HG03571 (cell line): Measurements from ENCODE around the gene ZNF333.

Experiments
- ATAC-seq: cut with Tn5 transposase; IDR thresholded peaks from one replicate; pipeline ENCODE4 v1.9.1; 2021; ENCODE audit not compliant: unreplicated experiment

Gene ZNF333

DNA sequence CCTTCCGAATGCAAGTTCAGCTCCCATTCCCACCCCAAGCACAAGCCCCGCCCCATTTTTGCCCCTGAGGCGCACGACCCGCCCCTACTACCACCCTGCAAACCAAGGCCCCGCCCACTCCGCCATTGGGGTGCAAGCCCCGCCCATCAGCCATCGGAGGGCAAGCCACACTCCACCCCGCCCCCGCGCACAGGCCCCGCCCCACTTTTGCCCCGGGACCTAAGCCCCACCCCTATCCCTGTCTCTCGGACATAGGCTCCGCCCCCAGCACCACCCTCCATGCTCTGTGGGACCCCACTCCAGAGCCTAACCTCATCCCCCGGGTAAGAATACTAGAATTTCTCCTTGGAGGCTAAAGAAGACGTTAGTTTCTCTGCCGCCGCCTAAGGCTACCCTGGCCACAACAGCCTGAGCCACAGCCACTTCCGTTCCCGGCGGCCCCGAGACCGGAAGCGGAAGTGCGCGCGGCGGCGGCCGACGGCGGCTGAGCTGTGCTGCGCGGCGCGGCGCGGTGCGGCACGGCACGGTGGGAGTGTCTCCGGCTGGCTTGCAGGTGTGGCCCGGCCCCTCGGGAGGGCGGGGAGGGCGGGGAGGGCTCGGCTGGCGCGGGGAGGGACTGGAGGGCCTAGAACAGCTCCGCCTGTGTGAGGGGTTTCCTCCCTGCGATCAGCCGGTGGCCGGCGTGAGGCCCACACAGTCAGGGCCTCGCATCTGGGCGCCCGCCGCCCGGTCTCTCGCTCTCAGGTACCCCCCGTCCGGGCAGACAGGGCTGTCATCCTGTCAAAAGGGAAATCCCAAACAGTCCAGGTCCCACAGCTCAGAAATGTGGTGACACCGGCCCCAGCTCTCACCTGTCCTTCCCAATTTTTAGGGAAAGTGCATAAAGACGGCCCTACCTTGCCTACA lies at the start of gene ZNF333:
Gene ZNF333, plus strand, starts transcription at position 451 of the 906 bp plus-strand sequence. CDS start 3,444 bp downstream, outside the sequence.
- peak; percentile 79 for ATAC-seq

DNA sequence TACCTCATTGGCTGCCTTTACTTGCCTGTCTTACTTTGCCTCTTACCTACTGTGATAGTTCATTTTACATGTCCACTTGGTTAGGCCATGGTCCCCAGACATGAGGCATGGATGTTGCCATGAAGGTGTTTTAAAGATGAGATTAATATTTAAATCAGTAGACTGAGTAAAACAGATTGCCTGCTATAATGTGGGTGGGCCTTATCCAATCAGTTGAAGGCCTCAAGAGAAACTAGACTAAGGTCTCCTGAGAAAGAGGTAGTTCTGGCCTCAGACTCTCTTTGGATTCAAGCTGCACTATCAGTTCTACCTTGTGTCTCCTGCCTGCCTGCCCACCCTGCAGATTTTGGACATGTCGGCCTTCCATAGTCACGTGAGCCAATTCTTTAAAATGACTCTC lies 41.3 kb upstream of the ZNF333 start:
- ATAC-seq: no peak

DNA sequence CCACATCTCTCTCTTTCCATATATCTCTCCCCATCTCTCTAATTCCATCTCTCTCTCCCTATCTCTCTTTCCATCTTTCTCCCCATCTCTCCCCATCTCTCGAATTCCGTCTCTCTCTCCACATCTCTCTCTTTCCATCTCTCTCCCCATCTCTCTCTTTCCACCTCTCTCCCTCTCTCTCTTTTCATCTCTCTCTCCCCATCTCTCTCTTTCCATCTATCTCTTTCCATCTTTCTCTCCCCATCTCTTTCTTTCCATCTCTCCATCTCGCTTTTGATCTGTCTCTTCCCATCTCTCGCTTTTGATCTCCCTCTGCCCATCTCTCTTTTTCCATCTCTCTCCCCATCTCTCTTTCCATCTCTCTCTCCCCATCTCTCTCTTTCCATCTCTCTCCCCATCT lies 40.8 kb upstream of the ZNF333 start:
- no peak for ATAC-seq

DNA sequence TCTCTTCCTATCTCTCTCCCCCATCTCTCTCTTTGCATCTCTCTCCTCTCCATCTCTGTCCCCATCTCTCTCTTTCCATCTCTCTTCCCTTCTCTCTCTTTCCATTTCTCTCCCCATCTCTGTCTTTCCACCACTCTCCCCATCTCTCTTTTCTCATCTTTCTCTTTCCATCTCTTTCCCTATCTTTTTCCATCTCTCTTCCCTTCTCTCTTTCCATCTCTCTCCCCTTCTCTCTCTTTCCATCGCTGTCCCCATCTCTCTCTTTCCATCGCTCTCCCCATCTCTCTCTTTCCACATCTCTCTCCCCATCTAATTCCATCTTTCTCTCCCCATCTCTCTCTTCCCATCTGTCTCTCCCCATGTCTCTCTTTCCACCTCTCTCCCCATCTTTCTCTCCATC lies 39.7 kb upstream of the ZNF333 start:
- ATAC-seq: no peak

DNA sequence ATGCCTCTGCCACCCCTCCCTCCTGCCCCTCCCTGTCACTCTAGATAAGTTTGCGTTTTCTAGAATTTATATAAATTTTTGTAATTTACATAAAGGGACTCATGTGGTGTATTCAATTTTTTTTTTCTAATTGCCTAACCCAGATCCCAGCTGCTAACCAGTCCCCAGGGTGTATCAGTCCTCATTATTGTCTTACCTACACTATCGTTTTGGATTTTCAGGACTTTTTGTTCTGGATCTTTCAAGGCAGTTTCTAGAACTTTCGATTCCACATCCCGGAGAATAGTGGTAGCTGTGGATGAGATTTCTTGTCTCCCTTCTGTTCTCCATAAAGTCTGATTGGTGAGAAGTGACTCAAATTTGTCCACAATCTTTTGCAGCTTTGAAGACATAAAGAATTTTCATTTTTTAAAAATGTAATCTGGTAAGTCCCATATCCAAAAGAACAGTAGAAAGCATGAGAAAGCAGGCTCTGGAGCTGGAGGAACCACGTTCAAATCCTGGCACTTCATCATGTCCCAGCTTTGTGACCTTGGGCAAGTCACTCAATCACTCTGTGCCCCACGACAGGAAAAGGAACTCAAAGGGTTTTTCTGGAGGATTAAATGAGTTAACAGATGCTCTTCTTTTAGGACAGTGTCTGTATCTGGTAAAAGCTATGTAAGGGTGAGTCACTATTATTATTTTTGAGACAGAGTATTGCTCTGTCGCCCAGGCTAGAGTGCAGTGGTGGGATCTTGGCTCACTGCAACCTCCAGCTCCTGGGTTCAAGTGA lies 34.9 kb upstream of the ZNF333 start:
- ATAC-seq: no peak

DNA sequence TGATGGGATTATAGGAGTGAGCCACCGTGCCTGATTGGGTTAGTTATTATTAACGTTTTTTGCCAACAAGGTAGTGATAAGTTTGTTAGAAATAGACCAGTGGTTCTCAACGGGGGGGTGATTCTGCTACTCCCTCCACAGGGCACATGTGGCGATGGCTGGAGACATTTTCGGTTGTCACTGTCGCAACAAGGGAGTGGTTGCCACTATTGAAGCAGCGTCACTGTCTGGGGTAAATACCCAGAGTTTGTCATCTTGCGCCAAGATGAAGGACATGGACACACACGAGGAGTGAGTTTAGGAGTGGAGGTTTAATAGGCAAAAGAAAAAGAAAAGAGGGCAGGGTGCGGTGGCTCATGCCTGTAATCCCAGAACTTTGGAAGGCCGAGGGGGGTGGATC lies 34.1 kb upstream of the ZNF333 start:
- no peak for ATAC-seq

DNA sequence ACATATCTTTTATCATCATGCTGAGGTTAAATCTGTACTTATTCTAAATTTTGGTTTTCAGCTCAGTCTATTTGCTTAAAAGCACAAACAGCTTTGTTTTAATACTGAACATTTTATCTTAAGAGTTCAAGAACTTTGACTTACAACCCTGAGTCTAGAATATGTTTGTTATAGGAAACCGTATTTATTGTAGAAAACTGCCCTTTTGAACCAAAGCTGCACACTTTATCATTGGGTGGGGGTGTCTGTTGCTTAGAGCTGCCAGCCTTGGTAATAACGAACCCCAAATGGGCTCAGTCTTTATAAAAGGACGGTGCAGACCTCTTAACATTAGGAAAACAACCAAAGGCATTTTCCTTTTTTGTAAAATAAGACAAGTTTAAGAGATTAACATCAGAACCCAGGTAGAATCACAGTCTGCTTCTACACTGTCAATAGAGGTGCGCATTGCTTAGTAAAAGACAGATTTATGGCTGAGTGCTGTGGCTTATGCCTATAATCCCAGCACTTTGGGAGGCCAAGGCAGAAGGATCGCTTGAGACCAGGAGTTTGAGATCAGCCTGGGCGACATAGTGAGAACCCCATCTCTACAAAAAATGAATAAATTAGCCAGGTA lies 29.9 kb upstream of the ZNF333 start:
- ATAC-seq: no peak

DNA sequence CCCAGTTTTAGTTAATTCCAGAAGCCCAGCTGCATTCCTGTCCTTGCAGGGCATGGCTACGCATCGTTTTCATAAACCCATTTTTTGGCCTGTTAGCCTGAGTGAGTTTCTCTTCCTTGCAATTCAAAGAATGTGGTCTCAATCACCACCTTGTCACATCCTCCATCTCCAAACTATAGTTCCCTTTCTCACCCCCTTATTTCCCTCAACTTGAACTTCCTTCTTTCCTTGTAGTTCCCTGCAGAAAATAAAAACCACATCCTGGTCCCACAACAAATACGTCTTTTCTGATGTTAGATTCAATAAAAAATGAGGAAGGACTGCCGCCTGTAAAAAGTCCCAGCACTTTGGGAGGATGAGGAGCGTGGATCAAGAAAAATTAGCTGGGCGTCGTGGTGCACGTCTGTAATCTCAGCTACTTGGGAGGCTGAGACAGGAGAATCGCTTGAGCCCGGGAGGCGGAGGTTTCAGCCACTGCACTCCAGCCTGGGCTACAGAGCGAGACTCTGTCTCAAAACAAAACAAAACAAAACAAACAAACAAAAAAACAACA lies 28.4 kb upstream of the ZNF333 start:
- ATAC-seq: no peak

DNA sequence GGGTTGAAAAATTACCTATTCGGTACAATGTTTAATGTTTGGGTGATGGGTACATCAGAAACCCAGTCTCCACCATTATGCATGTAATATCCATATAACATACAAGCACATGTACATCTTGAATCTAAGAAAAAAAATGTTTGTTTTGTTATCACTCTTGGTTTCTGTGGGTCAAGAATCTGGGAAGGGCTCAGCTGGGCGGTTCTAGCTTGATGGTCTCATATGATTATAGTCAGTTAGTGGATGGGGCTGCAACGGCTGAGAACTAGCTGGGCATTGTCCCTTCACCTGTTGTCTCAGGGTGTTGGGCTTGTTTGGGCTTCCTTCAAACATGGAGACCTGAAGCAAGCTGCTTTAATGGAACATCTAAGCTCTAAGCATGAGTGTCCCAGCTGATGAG lies 19.9 kb upstream of the ZNF333 start:
- ATAC-seq: no peak

DNA sequence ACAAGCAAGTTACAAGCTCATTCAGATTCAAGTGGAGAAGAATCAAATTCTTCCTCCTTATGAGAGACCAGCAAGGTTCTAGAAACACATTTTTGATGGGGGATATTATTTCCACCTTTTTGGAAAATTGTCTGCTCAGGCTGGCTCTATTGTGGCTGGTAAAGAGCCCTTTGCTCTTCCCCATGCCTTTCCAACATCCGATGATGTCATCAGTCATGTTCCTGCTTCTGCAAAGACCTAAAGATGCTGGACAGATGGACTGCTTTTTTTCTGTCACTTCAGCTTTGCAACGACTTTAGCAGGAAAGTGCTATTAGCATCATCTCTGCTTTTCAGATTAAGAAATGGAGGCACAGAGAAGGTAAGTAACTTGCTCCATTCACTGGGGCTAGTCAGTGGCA lies 19.4 kb upstream of the ZNF333 start:
- ATAC-seq: no peak

DNA sequence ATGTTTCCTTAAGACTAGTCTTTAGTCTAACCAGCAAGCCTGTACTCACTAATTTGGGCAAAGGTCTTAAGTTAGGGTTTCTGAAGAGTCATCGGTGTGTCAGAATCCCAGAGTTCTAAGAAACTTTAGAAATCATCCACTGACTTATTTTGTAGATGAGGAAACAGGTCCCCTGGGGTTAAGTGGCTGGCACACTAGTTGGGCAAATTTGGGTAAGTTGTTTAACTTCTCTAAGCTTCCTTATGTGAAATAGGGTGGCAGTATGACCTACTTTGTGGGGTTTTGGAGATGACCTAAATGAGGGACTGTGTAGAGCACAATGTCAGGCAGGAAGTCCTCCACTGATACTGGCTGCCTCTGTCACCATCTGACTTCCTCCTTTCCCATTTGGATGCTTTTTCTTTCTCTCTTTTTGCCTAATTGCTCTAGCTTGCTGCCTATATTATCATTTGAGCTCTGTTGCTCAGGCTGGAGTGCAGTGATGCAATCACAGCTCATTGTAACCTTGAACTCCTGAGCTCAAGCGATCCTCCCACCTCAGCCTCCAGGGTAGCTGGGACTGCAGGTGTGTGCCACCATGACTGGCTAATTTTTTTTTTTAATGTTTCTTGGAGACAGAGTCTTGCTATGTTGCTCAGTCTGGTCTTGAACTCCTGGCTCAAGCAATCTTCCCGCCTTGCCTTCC lies 17.5 kb upstream of the ZNF333 start:
- ATAC-seq: no peak

DNA sequence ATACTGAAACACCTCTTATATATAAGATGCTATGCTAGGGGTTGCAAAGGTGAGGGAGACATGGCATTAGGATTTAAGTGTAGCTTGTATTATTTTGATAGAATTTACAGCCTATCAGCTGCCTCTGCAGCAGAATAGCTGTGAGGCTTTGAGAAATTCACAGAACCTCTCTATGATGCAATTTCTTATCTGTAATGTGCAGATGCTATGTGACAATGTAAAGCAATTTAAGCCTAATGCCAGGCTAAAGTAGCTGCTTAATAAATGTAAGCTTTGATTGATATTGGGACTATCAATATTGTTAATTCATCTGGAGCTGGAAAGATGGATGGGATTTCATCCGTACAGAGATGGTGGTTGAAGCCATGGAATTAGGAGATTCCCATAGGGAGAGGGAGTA lies 16.8 kb upstream of the ZNF333 start:
- ATAC-seq: no peak

DNA sequence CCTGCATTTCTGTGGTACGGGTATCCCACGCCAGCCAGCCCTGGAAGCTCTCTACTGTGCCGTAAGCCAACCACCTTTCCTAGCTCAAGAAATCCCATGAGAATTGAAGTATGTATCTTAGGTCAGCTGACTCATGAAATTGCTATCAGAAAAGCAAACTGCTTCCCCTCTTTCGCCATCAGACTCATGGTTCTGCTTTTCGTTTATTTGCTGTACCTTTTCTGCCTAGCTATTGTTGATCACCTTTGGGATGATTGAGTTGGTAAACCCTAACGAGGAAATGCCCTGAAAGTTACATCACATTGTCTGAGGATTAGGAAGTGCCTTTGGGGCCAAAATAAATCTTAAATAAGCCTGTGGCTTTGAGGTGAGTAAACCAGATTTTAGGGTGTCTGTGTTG lies 15.1 kb upstream of the ZNF333 start, which contains the start of gene ADGRE3:
Gene ADGRE3, minus strand, starts transcription at position 81 of the 400 bp plus-strand sequence. Its CDS starts 74 bp downstream, at position 7.
- no peak for ATAC-seq

DNA sequence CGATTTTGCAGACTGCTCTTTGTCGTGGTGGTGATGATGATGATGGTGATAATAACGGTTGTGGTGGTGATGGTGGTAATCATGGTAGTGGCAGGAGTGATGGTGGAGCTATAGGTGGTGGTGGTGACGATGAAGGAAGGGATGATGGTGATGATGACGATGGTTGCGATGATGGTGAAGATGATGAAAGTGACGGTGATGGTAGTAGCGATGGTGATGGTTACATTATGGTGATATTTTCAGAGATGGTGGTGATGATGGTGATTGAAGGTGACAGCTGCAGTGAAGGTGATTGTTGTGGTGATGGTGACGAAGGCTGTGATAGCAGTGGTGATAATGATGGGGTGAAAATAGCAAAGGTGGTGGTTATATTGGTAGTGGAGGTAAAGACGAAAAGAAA lies 13.1 kb upstream of the ZNF333 start:
- no peak for ATAC-seq

DNA sequence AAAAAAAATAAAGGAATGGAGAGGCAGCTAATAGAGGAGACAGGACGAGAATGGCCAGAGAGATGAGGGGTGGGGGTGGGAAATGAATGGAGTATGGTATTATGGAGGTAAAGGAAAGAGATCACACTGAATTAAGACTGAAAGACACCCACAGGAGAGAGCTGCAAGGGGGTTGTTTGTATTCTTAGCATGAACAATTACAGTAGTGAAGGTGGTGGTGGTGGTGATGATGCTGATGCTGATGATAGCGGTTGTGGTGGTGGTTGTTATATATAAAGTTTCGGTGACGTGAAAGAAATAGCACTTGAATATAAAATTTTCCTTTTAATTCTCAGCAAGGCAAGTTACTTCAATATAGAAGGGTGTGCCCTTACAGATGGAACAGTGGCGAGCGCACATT lies 12.4 kb upstream of the ZNF333 start:
- ATAC-seq: no peak

DNA sequence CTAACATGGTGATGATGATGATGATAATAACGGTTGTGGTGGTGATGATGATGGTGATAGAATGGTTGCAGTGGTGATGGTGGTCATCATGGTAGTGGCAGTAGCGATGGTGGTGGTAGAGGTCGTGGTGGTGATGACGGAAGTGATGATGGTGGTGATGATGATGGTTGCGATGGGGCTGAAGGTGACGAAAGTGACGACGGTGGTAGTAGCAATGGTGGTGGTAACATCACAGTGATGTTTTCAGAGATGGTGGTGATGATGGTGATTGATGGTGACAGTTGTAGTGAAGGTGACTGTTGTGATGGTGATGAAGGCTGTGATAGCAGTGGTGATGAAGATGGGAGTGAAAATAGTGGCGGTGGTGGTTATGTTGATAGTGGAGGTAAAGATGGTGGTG lies 11.6 kb upstream of the ZNF333 start:
- no peak for ATAC-seq

DNA sequence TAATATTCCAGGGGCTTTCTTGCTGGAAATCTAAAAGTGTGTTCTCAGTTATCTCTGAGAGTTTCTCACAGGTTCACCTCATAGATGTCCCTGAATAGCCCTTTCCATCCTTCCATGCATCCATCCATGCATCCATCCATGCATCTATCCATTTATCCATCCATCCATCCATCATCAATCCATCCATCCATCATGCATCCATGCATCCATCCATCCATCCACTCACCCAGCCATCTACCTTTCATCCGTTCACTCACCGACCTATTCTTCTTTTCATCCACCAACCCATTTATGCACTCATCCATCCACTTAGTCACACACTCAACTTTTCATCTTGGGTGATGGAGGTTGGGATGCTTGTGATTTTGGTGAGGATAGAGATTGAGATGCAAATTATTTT lies 7.8 kb upstream of the ZNF333 start:
- ATAC-seq: no peak

DNA sequence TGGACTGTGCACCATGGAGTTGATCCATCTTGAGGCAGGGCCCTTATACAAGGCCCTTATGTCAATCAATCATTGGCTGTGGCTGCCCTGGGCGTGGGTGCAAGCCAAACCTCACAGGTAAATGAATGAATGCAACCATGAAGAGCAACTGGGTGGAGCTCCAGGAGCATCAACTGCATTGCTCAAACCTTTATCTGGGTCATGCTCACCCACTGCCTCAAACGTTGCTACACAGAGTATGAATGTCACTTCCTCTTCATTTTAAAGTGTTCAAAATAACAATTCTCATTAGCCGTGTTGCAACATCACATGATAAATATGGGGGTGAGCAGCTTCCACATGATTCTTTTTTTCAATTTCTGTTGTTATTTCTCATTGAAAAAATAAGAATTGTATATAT lies 6.4 kb upstream of the ZNF333 start:
- no peak for ATAC-seq

DNA sequence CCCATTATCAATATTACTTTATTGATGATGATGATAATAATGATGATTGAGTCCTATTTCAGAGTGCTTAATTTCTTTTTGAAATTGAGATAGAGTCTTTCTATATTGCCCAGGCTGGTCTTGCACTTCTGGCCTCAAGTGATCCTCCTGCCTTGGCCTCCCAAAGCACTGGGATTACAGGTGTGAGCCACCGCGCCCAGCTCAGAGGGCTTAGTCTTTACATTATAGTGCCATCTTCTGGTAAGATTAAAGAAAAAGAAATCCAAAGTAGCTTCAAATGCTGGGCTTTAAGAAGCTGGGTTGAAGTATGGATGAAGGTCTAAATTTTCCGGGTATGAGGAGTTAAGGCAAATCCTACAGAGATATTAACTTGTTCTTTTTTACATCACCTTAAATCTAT lies 3.4 kb upstream of the ZNF333 start:
- ATAC-seq: no peak

DNA sequence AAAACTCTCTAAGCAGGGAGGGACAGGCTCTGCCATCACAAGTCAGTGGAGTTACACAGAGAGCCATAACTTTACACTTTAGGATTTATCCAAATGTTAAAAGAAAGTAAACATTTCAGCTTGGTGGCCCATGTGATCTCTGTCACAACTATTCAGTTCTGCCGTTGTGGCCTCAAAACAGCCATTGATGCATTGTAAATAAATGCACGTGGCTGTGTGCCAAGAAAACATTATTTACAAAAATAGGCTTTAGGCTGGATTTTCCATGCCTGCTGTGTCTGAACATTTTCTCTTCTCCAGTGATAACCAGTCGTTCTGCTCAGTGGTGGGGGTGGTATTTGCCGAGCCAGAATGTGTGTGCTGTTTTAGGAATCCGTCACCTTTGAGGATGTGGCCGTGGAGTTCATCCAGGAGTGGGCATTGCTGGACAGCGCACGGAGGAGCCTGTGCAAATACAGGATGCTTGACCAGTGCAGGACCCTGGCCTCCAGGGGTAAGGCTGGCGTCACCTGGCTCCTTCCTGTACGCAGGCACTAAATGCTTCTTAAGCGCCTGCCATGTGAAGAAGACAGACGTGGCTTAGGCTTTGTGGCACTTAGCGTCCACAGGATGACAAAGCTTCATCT lies 4.9 kb downstream of the ZNF333 start:
- no peak for ATAC-seq
